Left lung (tissue), 10 donors: ENCODE data around the gene IER5. TPM values are rescaled to one million over a fixed set of nuclear protein-coding genes. Genes with fewer than 3 reads are reported as not detected.

Experiments used
- ATAC-seq: fragments of 200-7000 bp; cut with Tn5 transposase; one replicate; pipeline ENCODE4 v1.9.1; 2020; ENCODE audit warnings: moderate library complexity
- DNase-seq, 4 donors: peaks; one replicate each; pipeline ENCODE4 v3.0.0-alpha.2; 2013 to 2020
- H3K27ac ChIP-seq, 2 donors: fragments of 200-600 bp; sonication (generic) in 1 of 2; one replicate each; pipeline versions ENCODE4 v1.5.0 to v1.8.0; 2020 to 2021
- H3K27me3 ChIP-seq, 2 donors: fragments of 200-600 bp; sonication (generic) in 1 of 2; one replicate each; pipeline versions ENCODE4 v1.5.0 to v1.8.0; 2020 to 2021
- H3K36me3 ChIP-seq, 2 donors: fragments of 200-600 bp; sonication (generic) in 1 of 2; one replicate each; pipeline versions ENCODE4 v1.5.0 to v1.8.0; 2020 to 2021
- H3K4me1 ChIP-seq, 2 donors: fragments of 200-600 bp; one replicate each; pipeline ENCODE4 v1.8.0; 2021
- H3K4me3 ChIP-seq, 2 donors: fragments of 200-600 bp; sonication (generic) in 1 of 2; one replicate each; pipeline versions ENCODE4 v1.5.0 to v1.8.0; 2020 to 2021; ENCODE audit warnings: mild to moderate bottlenecking in 1 of 2
- H3K9me3 ChIP-seq, 2 donors: fragments of 200-600 bp; sonication (generic) in 1 of 2; one replicate each; pipeline versions ENCODE4 v1.5.0 to v1.8.0; 2020 to 2021
- CTCF ChIP-seq, 2 donors: fragments of 200-600 bp; sonication (generic) in 1 of 2; IDR thresholded peaks; one replicate each; pipeline versions ENCODE4 v1.5.0 to v1.8.0; 2021; ENCODE audit warnings: antibody characterized with exemption in 2 of 2
- intact Hi-C, 2 donors: fragments of 100-400 bp; cut with DNase I; formaldehyde crosslinking; loops; one replicate each; pipeline versions ENCODE4 v1.11.2 to v1.14.2; 2022
- polyA plus RNA-seq, 6 donors: library from polyadenylated mRNA; unstranded; fragments of 120-200 nt; gene quantifications; one replicate each; pipeline ENCODE4 v1.2.1, GENCODE V29; 2013; ENCODE audit not compliant: insufficient read length in 6 of 6
- total RNA-seq, 2 donors: library from RNA; stranded (reverse); fragmentation: NEBNext Ultra II Directional; extraction: Animal tissue kit (Norgen Biotek cat#: 25700); gene quantifications; one replicate each; pipeline ENCODE4 v1.2.1, GENCODE V29; 2021
- donor health status: DM: no; HTN: yes; CAD: no.
- donor health status: DM: no; HTN: no; CAD: no.

Gene IER5
- total and polyA plus RNA-seq, 8 donors = 5.3 to 26.6 (median 10.6) TPM

DNA sequence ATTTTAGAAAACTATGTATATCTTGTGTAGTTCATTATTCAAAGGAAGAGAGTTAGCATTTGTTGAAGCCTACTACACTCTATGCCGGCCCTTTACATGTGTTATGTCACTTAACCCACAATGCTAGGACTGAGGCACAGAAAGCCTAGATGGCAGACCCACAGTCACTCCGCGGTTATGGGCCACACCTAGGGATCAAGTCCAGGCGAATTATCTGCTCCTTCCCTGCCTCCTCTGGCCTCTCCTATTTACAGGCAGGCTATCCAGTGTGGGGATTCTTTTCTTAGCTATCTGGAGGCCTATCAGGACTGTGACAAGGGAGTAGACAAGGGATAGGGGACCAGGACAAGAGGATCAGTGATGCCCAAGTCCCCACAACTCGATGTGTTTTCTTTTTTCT lies 33.0 kb downstream of the IER5 start:
- Histone ChIP-seq H3K4me3 (no peak overlapping the region), H3K9me3 (no peaks in the 10 kb centered on the region), H3K4me1 (peaks cover 9 to 31% of the 10 kb centered on the region in 2 donors), H3K36me3 (no peaks in the 10 kb centered on the region), H3K27me3 (no peaks in the 10 kb centered on the region), H3K27ac (no peak overlapping the region)
- TF ChIP-seq CTCF (IDR thresholded peaks at IDR 0.05) = no peak
- ATAC-seq (no peak), DNase-seq (no peak)
- intact Hi-C loops = no loop called here

DNA sequence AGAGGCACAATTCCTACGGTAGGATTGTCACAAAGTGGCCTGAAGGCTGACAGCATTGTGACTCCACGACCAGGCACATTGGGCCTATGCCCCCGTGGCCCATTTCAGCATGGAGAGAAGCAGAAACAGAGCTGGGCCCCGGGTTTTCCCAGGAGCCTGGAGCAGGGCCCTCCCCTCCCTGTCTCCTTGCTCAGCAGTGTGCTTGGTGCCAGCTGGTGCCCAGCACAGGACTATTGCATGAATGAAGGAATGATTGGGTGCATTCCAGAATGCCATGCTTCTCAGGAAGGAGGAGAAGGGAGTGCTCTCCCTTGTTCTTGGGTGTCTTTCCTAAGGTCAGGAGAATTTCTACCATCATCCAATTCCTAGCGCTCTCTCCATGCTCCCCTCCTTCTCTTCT lies 33.7 kb downstream of the IER5 start:
- DNase-seq = no peak
- H3K9me3 ChIP-seq = no peaks in the 10 kb centered on the region
- no peak for TF ChIP-seq CTCF (IDR thresholded peaks at IDR 0.05)
- no peaks in the 10 kb centered on the region for H3K27me3 ChIP-seq
- no peak overlapping the region for H3K27ac ChIP-seq
- no peak for ATAC-seq
- intact Hi-C loops = no loop called here
- peaks cover 10 to 31% of the 10 kb centered on the region in 2 donors for H3K4me1 ChIP-seq
- H3K36me3 ChIP-seq = no peaks in the 10 kb centered on the region
- H3K4me3 ChIP-seq = no peak overlapping the region

- Histone ChIP-seq H3K4me1 (peaks cover 6 to 32% of the 10 kb centered on the region in 2 donors), H3K9me3 (no peaks in the 10 kb centered on the region), H3K27ac (no peak overlapping the region), H3K4me3 (no peak overlapping the region), H3K36me3 (no peaks in the 10 kb centered on the region), H3K27me3 (no peaks in the 10 kb centered on the region)
- intact Hi-C loops = no loop called here
- ATAC-seq = no peak
- TF ChIP-seq CTCF (IDR thresholded peaks at IDR 0.05) = no peak
- DNase-seq = no peak
Observed at GRCh38 chr1:181123173-181123572, 34.7 kb downstream of the IER5 start.

DNA sequence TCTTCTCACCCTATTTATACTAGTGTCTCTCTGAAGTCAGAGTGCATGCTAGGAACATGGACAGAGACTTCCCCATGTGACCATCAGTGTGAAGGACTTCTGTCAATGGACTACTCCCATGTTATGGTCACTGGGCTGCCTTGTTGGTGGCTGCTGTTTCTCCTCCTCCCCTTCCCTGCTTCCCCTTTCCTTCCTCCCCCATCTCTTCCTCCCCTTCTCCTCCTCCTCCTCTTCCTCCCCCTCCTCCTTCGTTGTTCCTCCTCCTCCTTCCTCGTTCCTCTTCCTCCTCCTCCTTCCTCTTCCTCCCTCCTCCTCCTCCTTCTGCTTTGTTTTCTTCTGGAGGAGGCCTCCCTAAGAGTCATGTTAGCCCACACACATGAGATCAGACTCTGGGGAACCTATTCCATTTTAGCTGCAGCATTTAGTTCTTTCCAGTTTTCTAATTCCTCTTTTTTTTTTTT lies 35.8 kb downstream of the IER5 start:
- Histone ChIP-seq H3K36me3 (no peaks in the 10 kb centered on the region), H3K4me3 (no peak overlapping the region), H3K9me3 (no peaks in the 10 kb centered on the region), H3K27me3 (no peaks in the 10 kb centered on the region), H3K27ac (peak overlapping the region in 1 of 2 donors; percentile 78), H3K4me1 (peaks cover 9 to 40% of the 10 kb centered on the region in 2 donors)
- peak; percentile 45 for ATAC-seq
- no peak for DNase-seq
- intact Hi-C loops = no loop called here
- no peak for TF ChIP-seq CTCF (IDR thresholded peaks at IDR 0.05)

DNA sequence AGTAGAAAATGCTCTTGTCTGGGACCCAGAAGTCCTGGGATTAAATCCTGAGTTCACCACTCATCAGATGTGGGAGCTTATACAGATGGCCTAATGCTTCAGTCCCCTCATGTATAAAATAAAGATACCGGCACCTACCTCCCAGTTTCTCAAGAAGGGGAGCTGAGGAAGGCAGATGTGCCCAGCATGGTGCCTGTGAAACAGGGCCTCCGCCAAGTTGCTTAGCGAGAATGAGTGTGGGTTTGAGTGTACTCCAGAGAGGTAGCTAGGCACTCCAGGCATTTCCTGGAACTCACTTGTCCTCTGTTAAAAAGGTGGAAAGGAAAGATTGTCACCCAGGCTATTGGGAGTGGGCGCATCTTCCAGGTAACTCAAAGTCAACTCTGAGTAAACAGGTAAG lies 37.8 kb downstream of the IER5 start:
- no peaks in the 10 kb centered on the region for H3K27me3 ChIP-seq
- H3K36me3 ChIP-seq = no peaks in the 10 kb centered on the region
- DNase-seq (no peak), ATAC-seq (peak; percentile 43)
- no peak overlapping the region for H3K4me3 ChIP-seq
- no peak for TF ChIP-seq CTCF (IDR thresholded peaks at IDR 0.05)
- H3K27ac ChIP-seq = no peak overlapping the region
- H3K9me3 ChIP-seq = no peaks in the 10 kb centered on the region
- intact Hi-C loops = no loop called here
- peaks cover 13 to 60% of the 10 kb centered on the region in 2 donors for H3K4me1 ChIP-seq
